ENCODE data around the gene CNTN4. TPM values are rescaled to one million over a fixed set of nuclear protein-coding genes. Genes with fewer than 3 reads are reported as not detected.

CNTN4 gene
- total and polyA plus RNA-seq, 2 experiments from 2014 or later = 0.91 to 4.0 TPM

DNA sequence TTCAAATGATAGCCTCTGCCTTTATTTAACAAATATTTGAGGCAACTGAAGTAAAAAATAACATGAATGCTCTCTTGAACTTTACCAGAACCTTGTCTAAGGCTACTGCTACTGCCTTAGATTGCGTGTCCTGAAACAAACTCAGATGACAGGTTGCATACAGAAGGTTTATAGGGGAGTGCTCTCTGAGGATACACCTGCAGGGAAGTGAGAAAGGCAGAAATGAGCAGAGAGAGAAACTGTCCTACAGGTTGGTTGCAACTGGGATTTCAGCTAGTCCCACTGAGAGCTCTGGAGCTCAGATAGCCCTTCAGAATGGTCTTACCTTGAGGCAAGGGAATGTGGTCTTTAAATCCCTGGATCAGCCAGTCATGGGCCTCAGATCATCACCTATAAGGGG is 846.0 kb downstream of the CNTN4 start:
- H3K79me2 ChIP-seq (replicated peaks; ENCODE audit: insufficient read depth) = no peaks in the 10 kb centered on the region
- Mint-ChIP-seq H3K9me3 (peaks cover 94% of the 10 kb centered on the region), H3K4me1 (no peaks in the 10 kb centered on the region), H3K27me3 (ENCODE audit: insufficient read depth, low read depth, poor library complexity) (peaks cover 1% of the 10 kb centered on the region), H3K27ac (no peak overlapping the region), H3K36me3 (ENCODE audit: low read depth) (peaks cover 43% of the 10 kb centered on the region), H3K4me3 (no peak overlapping the region)
- no peaks in the 10 kb centered on the region for H3K27me3 ChIP-seq (ENCODE audit: insufficient read depth)
- H3F3A ChIP-seq (replicated peaks; ENCODE audit: low read depth) = no peaks in the 10 kb centered on the region
- H3K27ac ChIP-seq (ENCODE audit: low read depth) = no peak overlapping the region
- DNase-seq (ENCODE audit: low spot score) (no peak), ATAC-seq (no peak)
- no peaks in the 10 kb centered on the region for H3K36me3 ChIP-seq (ENCODE audit: insufficient read depth)
- no peaks in the 10 kb centered on the region for H4K20me1 ChIP-seq (replicated peaks; ENCODE audit: insufficient read depth)
- H3K9me2 ChIP-seq (ENCODE audit: insufficient read depth) = no peaks in the 10 kb centered on the region
- no peaks in the 10 kb centered on the region for H3K4me1 ChIP-seq (ENCODE audit: insufficient read depth)
- TF ChIP-seq NANOG (IDR thresholded peaks at IDR 0.05; ENCODE audit: borderline replicate concordance) (no peak), ZNF462 (CRISPR knock-in tag; IDR thresholded peaks at IDR 0.05) (no peak), ZNF331 (CRISPR knock-in tag; IDR thresholded peaks at IDR 0.05; ENCODE audit: low read depth) (no peak), EZH2 (IDR thresholded peaks at IDR 0.05; ENCODE audit: low read depth, unreplicated experiment) (no peak), ZNF114 (CRISPR knock-in tag; IDR thresholded peaks at IDR 0.05) (no peak)
- no peak overlapping the region for H3K4me2 ChIP-seq
- H2AFZ ChIP-seq = peak overlapping the region; percentile 63; the same call in 1 of the 2 replicates
- H3K4me3 ChIP-seq = no peak overlapping the region

DNA sequence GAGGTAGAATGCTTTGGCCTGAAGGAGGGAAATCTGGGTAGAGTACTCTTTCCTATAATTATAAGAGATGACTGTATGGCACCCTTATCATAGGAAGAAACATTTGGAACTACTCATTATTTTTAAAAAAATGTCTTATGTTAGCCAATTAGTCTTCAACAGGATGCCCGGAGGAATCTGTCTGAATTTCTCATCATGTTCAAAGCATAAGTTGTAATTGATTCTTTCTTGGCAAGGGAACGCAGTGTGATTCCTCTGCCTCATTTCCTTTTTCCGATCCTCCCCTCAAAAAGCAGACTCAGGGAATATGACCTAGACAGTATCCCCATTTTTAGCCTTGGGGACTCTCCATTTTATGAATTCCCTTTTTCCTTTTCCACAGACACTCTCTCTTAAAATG is 846.5 kb downstream of the CNTN4 start:
- Histone ChIP-seq H3K27ac (ENCODE audit: low read depth) (no peak overlapping the region), H3K79me2 (replicated peaks; ENCODE audit: insufficient read depth) (no peaks in the 10 kb centered on the region), H3K4me1 (ENCODE audit: insufficient read depth) (no peaks in the 10 kb centered on the region), H3F3A (replicated peaks; ENCODE audit: low read depth) (no peaks in the 10 kb centered on the region), H3K9me2 (ENCODE audit: insufficient read depth) (no peaks in the 10 kb centered on the region), H3K27me3 (ENCODE audit: insufficient read depth) (no peaks in the 10 kb centered on the region), H3K4me2 (no peak overlapping the region), H3K4me3 (no peak overlapping the region), H3K36me3 (ENCODE audit: insufficient read depth) (no peaks in the 10 kb centered on the region), H2AFZ (peak overlapping the region; percentile 63; the same call in 1 of the 2 replicates), H4K20me1 (replicated peaks; ENCODE audit: insufficient read depth) (no peaks in the 10 kb centered on the region)
- ATAC-seq (no peak), DNase-seq (ENCODE audit: low spot score) (no peak)
- peaks cover 1% of the 10 kb centered on the region for H3K27me3 Mint-ChIP-seq (ENCODE audit: insufficient read depth, low read depth, poor library complexity)
- no peaks in the 10 kb centered on the region for H3K4me1 Mint-ChIP-seq
- peaks cover 94% of the 10 kb centered on the region for H3K9me3 Mint-ChIP-seq
- no peak overlapping the region for H3K4me3 Mint-ChIP-seq
- H3K36me3 Mint-ChIP-seq (ENCODE audit: low read depth) = peaks cover 38% of the 10 kb centered on the region
- H3K27ac Mint-ChIP-seq = no peak overlapping the region
- TF ChIP-seq, protein P1, sequence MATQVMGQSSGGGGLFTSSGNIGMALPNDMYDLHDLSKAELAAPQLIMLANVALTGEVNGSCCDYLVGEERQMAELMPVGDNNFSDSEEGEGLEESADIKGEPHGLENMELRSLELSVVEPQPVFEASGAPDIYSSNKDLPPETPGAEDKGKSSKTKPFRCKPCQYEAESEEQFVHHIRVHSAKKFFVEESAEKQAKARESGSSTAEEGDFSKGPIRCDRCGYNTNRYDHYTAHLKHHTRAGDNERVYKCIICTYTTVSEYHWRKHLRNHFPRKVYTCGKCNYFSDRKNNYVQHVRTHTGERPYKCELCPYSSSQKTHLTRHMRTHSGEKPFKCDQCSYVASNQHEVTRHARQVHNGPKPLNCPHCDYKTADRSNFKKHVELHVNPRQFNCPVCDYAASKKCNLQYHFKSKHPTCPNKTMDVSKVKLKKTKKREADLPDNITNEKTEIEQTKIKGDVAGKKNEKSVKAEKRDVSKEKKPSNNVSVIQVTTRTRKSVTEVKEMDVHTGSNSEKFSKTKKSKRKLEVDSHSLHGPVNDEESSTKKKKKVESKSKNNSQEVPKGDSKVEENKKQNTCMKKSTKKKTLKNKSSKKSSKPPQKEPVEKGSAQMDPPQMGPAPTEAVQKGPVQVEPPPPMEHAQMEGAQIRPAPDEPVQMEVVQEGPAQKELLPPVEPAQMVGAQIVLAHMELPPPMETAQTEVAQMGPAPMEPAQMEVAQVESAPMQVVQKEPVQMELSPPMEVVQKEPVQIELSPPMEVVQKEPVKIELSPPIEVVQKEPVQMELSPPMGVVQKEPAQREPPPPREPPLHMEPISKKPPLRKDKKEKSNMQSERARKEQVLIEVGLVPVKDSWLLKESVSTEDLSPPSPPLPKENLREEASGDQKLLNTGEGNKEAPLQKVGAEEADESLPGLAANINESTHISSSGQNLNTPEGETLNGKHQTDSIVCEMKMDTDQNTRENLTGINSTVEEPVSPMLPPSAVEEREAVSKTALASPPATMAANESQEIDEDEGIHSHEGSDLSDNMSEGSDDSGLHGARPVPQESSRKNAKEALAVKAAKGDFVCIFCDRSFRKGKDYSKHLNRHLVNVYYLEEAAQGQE (IDR thresholded peaks at IDR 0.05; ENCODE audit: unreplicated experiment) = no peak
- TF ChIP-seq STAT1 (IDR thresholded peaks at IDR 0.05; ENCODE audit: unreplicated experiment) = no peak
- TF ChIP-seq ETS1 (IDR thresholded peaks at IDR 0.05) = no peak

All from GM23338 (cell line).